Measurements from ENCODE around the gene LARP1.
A peak's percentile ranks its signal among the peaks of the same experiment; 100 is the strongest.

The LARP1 gene

GRCh38 chr5:154811239-154811638 is 56.1 kb downstream of the LARP1 start:
- Histone ChIP-seq H3K4me3 (ENCODE audit: low read length) (no peak overlapping the region), H3K4me1 (ENCODE audit: control insufficient read depth, low read length) (no peaks in the 10 kb centered on the region), H3K36me3 (ENCODE audit: control insufficient read depth, low read length) (peaks cover 90% of the 10 kb centered on the region), H3K27me3 (ENCODE audit: control insufficient read depth, low read length) (no peaks in the 10 kb centered on the region), H3K9me2 (replicated peaks; ENCODE audit: control insufficient read depth, low read length) (no peaks in the 10 kb centered on the region), H3K27ac (ENCODE audit: low read depth, low read length) (no peak overlapping the region), H3K9me3 (ENCODE audit: control insufficient read depth, insufficient read depth, low read length) (no peaks in the 10 kb centered on the region), H3F3A (ENCODE audit: control insufficient read depth, insufficient read depth) (peaks cover 16% of the 10 kb centered on the region; the same call in 1 of the 2 replicates), H4K20me1 (ENCODE audit: control insufficient read depth, insufficient read depth, low read depth, low read length) (peaks cover 12% of the 10 kb centered on the region), H3K79me2 (ENCODE audit: control insufficient read depth, low read length) (peaks cover 16% of the 10 kb centered on the region), H3K4me2 (ENCODE audit: low read length) (no peak overlapping the region)
- TF ChIP-seq, protein P1, sequence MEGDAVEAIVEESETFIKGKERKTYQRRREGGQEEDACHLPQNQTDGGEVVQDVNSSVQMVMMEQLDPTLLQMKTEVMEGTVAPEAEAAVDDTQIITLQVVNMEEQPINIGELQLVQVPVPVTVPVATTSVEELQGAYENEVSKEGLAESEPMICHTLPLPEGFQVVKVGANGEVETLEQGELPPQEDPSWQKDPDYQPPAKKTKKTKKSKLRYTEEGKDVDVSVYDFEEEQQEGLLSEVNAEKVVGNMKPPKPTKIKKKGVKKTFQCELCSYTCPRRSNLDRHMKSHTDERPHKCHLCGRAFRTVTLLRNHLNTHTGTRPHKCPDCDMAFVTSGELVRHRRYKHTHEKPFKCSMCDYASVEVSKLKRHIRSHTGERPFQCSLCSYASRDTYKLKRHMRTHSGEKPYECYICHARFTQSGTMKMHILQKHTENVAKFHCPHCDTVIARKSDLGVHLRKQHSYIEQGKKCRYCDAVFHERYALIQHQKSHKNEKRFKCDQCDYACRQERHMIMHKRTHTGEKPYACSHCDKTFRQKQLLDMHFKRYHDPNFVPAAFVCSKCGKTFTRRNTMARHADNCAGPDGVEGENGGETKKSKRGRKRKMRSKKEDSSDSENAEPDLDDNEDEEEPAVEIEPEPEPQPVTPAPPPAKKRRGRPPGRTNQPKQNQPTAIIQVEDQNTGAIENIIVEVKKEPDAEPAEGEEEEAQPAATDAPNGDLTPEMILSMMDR (IDR thresholded peaks at IDR 0.05; ENCODE audit: low read depth, low read length, poor library complexity, severe bottlenecking) = no peak
- TF ChIP-seq EZH2phosphoT487 (IDR thresholded peaks at IDR 0.05; ENCODE audit: borderline replicate concordance, low read length) = no peak

GRCh38 chr5:154811653-154812465 is 56.7 kb downstream of the LARP1 start:
- peaks cover 12% of the 10 kb centered on the region for H4K20me1 ChIP-seq (ENCODE audit: control insufficient read depth, insufficient read depth, low read depth, low read length)
- no peaks in the 10 kb centered on the region for H3K9me3 ChIP-seq (ENCODE audit: control insufficient read depth, insufficient read depth, low read length)
- TF ChIP-seq, protein P1 (IDR thresholded peaks at IDR 0.05; ENCODE audit: low read depth, low read length, poor library complexity, severe bottlenecking) = peak; percentile 93
- TF ChIP-seq EZH2phosphoT487 (IDR thresholded peaks at IDR 0.05; ENCODE audit: borderline replicate concordance, low read length) = no peak
- H3K79me2 ChIP-seq (ENCODE audit: control insufficient read depth, low read length) = peaks cover 16% of the 10 kb centered on the region
- H3K27ac ChIP-seq (ENCODE audit: low read depth, low read length) = no peak overlapping the region
- peaks cover 16% of the 10 kb centered on the region; the same call in 1 of the 2 replicates for H3F3A ChIP-seq (ENCODE audit: control insufficient read depth, insufficient read depth)
- H3K4me3 ChIP-seq (ENCODE audit: low read length) = no peak overlapping the region
- peaks cover 90% of the 10 kb centered on the region for H3K36me3 ChIP-seq (ENCODE audit: control insufficient read depth, low read length)
- H3K9me2 ChIP-seq (replicated peaks; ENCODE audit: control insufficient read depth, low read length) = no peaks in the 10 kb centered on the region
- H3K27me3 ChIP-seq (ENCODE audit: control insufficient read depth, low read length) = no peaks in the 10 kb centered on the region
- H3K4me1 ChIP-seq (ENCODE audit: control insufficient read depth, low read length) = no peaks in the 10 kb centered on the region
- no peak overlapping the region for H3K4me2 ChIP-seq (ENCODE audit: low read length)

DNA sequence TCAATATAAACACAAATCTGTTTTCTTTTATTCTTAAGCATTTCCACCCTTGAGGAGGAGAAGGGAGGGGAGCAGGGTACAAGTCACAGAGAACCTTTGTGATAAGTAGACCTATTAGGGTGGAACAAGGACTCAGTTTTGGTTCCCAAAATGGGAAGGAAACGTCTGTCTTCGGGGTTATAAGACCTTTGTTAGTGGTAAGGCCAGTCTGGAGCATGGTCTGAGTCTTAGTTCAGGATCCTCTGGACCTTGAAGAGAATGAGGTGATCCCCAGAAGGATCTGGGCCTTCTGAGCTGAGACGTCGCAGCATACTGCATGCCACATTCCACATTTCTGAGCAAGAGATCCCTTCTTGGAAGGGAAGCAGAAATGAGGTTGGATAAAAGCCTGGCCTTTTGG is 58.0 kb downstream of the LARP1 start:
- Histone ChIP-seq H3K9me2 (replicated peaks; ENCODE audit: control insufficient read depth, low read length) (no peaks in the 10 kb centered on the region), H3K27me3 (ENCODE audit: control insufficient read depth, low read length) (no peaks in the 10 kb centered on the region), H3K4me2 (ENCODE audit: low read length) (no peak overlapping the region), H3K4me1 (ENCODE audit: control insufficient read depth, low read length) (no peaks in the 10 kb centered on the region), H3K4me3 (ENCODE audit: low read length) (no peak overlapping the region), H3K36me3 (ENCODE audit: control insufficient read depth, low read length) (peaks cover 91% of the 10 kb centered on the region), H3K9me3 (ENCODE audit: control insufficient read depth, insufficient read depth, low read length) (no peaks in the 10 kb centered on the region), H3K79me2 (ENCODE audit: control insufficient read depth, low read length) (peaks cover 14% of the 10 kb centered on the region), H3F3A (ENCODE audit: control insufficient read depth, insufficient read depth) (peaks cover 17% of the 10 kb centered on the region), H4K20me1 (ENCODE audit: control insufficient read depth, insufficient read depth, low read depth, low read length) (peaks cover 15% of the 10 kb centered on the region), H3K27ac (ENCODE audit: low read depth, low read length) (no peak overlapping the region)
- TF ChIP-seq, protein P1 (IDR thresholded peaks at IDR 0.05; ENCODE audit: low read depth, low read length, poor library complexity, severe bottlenecking) = no peak
- TF ChIP-seq EZH2phosphoT487 (IDR thresholded peaks at IDR 0.05; ENCODE audit: borderline replicate concordance, low read length) = no peak
